GM18508 (cell line): Measurements from ENCODE around the gene GGTLC1.

Experiments
- ATAC-seq: cut with Tn5 transposase; IDR thresholded peaks from one replicate; pipeline ENCODE4 v1.9.1; 2021; ENCODE audit warnings: moderate number of reproducible peaks; ENCODE audit not compliant: insufficient read depth, unreplicated experiment

The GGTLC1 gene

DNA sequence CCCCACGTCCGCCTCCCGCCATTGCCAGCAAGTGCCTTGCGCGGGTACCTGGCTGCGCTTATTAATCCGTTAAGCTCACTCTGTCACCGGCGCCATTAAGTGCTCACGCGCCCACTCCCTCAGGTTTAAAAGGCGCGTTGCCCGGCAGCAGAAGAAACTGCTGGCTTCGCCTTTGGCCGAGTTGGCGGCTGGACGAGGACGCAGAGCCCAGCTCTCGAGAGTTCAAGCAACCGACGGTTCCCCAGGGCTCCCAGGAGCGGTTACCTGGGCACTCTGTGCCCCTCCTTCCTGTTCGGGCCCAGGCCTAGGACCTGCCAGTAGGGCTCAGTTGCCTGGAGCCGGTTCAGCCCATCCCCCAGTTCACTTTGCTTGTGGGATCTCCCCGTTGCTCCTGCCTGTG is at the start of gene GGTLC1:
GGTLC1 (minus strand) TSS at position 219 of the 400 bp plus-strand sequence. CDS start 2,168 bp downstream, outside the sequence.
- no peak for ATAC-seq

- ATAC-seq, result no peak
Observed at GRCh38 chr20:24034820-24035219, 46.2 kb upstream of the GGTLC1 start.

GRCh38 chr20:24033565-24033964 is 45.0 kb upstream of the GGTLC1 start:
- ATAC-seq, result no peak

GRCh38 chr20:24033151-24033550 is 44.6 kb upstream of the GGTLC1 start:
- ATAC-seq, result no peak

GRCh38 chr20:24032400-24032898 is 43.9 kb upstream of the GGTLC1 start:
- no peak for ATAC-seq

DNA sequence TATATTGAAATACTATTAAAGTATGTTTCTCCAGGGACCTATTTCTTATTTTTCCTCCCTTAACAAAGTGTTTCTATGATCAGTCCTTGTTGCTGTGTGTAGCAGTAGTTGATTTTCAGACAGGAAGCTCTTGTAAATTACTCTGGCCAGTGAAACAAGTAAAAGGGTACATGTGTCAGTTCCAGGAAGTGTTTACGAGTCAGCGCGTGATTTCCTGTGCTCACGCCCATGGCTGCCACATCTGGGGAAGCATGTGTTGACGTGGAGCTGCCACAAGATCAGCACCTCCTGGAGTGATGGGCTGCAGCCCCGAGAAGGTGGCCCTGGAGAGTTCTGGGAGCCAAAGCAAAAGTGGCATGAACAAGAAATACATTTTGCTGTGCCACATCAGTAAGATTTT is 38.6 kb upstream of the GGTLC1 start:
- no peak for ATAC-seq

GRCh38 chr20:24022621-24023180 is 34.1 kb upstream of the GGTLC1 start:
- no peak for ATAC-seq

DNA sequence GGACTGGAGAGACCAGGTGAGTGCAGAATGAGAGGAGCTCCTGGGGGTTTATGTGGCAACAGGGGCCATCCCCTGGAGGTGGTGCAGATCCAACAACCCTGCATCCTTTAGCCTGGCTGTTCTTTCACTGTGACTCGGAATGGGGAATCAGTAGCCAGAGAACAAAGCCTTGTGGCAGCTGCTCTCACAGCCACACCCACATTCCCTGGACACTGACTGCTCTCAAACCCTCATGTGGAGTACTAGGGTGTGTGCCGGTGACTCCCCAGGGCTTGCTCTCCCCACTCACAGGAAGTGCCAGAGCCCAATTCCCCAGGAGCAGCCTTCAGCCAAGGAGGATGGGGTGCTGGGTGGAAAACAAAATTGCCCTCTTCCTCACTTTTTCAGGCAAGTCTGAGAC is 30.2 kb upstream of the GGTLC1 start:
- no peak for ATAC-seq

GRCh38 chr20:24017458-24017755 is 28.8 kb upstream of the GGTLC1 start:
- no peak for ATAC-seq

- ATAC-seq, result no peak
Observed at GRCh38 chr20:24016607-24017457, 28.3 kb upstream of the GGTLC1 start.

GRCh38 chr20:24013953-24014352 is 25.4 kb upstream of the GGTLC1 start:
- no peak for ATAC-seq

- ATAC-seq, result no peak
Observed at GRCh38 chr20:24011282-24011681, 22.7 kb upstream of the GGTLC1 start.

DNA sequence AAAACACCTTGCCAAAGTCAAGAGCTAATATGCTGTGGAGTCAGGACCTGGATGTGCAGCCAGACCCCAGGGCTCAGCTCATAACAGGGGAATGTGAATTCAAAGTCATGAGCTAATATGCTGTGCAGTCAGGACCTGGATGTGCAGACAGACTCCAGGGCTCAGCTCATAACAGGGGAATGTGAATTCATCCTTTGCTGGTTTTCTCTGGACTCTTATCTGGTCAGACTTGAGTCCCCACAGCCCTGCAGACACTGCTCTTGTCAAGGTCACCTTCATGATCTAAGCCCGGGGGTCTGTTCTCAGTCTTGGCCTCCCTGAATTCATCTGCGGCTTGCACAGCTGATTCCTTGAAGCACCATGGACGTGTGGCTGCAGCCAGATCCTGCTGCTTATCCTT is 19.2 kb upstream of the GGTLC1 start:
- no peak for ATAC-seq

DNA sequence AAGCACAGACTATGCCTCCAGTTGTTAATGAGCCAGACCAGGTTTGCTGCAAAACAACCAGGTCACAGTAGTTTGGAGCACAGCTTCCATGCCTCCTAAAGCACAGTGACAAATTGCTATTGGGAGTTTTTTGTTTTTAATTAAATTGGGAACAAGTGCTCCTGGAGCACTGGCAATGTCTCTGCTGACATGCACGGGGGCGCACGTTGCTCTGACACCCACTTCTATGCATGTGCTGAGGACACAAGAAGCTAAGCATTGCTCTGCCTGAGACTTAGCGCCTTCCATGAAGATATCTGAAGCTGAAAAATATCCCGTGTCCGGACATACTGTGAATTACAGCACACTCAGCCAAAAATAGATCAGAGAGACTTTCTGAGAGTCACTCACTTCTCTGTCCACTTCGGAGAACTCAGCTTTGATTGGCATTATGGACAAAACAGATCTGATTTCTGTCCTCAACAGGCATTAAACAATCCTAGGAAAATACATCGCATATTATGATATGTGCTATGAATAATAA is 18.6 kb upstream of the GGTLC1 start:
- no peak for ATAC-seq

GRCh38 chr20:24006626-24007025 is 18.0 kb upstream of the GGTLC1 start:
- ATAC-seq, result no peak

DNA sequence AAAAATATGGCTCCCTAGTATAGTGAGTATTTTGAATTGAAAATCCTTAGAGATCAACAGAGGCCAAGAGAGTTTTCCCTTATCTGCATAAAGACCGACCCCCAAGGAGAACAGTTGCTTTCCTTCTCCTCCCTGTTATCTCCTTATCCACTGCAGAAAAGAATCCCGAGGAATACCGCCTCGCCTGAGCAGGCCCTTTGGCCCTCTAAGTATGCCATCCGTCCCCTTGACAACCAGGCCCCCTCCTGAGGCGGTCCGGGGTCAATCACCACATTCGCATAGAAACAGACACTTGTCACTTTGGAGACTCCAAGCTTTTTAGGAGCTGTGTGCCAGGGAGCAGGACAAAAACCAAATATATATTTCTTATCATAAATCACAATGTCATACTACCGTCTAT is 15.9 kb upstream of the GGTLC1 start:
- no peak for ATAC-seq

DNA sequence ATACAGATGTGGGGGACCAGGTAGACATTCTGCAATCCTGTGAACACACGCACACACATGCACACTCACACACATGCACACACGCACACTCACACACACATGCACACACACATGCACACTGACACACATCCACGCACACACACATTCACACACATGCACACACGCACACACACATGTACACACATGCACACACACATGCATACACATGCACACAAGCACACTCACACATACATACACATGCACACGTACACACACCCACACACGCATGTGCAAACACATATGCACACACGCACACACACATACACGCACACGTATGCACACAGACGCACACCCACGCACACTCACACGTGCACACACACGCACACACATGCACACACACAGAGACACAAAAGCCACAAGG is 14.3 kb upstream of the GGTLC1 start:
- ATAC-seq, result no peak

- ATAC-seq, result no peak
Observed at GRCh38 chr20:24001712-24002405, 13.3 kb upstream of the GGTLC1 start.

DNA sequence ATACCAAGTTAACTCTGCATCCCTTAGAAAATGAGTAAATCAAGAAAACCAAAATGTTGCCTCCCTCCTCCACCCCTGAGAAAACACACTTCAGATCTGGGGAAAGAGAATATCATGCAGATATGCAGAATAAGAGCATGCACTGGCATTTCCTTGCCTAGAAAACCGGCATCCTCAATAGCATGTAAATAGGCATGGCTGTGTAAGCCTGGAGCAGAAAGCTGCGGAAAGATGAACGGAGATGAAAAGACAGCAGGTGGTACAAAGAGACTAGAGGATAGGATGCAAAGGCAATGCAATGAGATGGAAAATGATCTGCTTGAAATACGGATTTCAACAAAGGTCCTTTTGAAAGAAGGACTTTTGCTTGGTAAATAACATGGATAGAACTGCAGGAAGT is 10.3 kb upstream of the GGTLC1 start:
- ATAC-seq, result no peak

DNA sequence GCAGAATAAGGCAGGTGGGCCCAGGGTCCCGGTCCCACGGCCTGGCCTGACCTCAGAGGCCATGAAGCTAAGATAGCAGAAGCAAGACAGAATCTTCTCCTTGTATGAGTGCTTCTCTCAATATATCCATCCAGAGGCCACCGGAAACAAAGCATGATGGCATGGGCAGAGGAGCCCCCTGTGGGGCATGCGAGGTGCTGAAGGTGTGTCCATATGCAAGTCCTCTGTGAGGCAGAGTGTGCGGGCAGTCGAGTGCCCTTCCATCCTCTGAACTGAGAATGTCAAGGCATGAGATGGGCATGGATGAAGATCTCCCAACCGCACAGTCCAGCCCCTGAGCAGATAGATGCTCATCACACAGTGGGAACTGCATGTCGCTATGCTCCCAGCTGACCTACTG is 9.8 kb upstream of the GGTLC1 start:
- no peak for ATAC-seq
